Measurements from ENCODE around the gene NCOA1.

- TF ChIP-seq CTCF (IDR thresholded peaks at IDR 0.05): no peak
- TF ChIP-seq POLR2AphosphoS5 (IDR thresholded peaks at IDR 0.05): no peak
- TF ChIP-seq POLR2A (IDR thresholded peaks at IDR 0.05): no peak
These were observed 42.3 kb upstream of the NCOA1 start for GRCh38 chr2:24448797-24449196.

All from gastroesophageal sphincter (tissue), 3 donors.